K562 (cell line): ENCODE measurements around the gene XIRP2. TPM values are rescaled to one million over a fixed set of nuclear protein-coding genes. Genes with fewer than 3 reads are reported as not detected.

Experiments used
- ATAC-seq: fragments of 200-7000 bp; cut with Tn5 transposase; 3 replicates; pipeline ENCODE4 v1.9.1; 2020; ENCODE audit warnings: moderate library complexity
- BruUV-seq: library from RNA; stranded (reverse); fragments of 400-500 nt; replicated peaks from 2 replicates; lab custom pipeline; 2021; lab: Mats Ljungman, UMichigan
- CTCF ChIA-PET: fragments of 300-600 bp; formaldehyde crosslinking; extraction: SDS; loops from one replicate; lab custom pipeline; 2021; ENCODE audit warnings: low intra/inter-chr PET ratio; lab: Yijun Ruan, JAX
- POLR2A ChIA-PET: fragments of 300-600, 350-650 bp; sonication (Branson Sonifier 250); formaldehyde crosslinking; extraction: SDS; loops from one replicate; lab custom pipeline; 2021; ENCODE audit warnings: antibody characterized with exemption, inconsistent platforms; lab: Yijun Ruan, JAX
- DNase-seq, 4 experiments: peaks; one replicate each; pipeline versions ENCODE4 v3.0.0 to v3.0.0-alpha.2; 2011 to 2018; ENCODE audit warnings: low spot score in 3 of 4, mixed read lengths in 3 of 4; ENCODE audit errors: extremely low read depth in 1 of 4
- FAIRE-seq: peaks from 2 replicates; lab custom pipeline; 2011; peaks lifted over from hg19 to GRCh38; lab: Jason Lieb, UNC
- H2AFZ ChIP-seq: 2 replicates; pipeline ENCODE4 v1.6.0; 2011; ENCODE audit warnings: low read depth, low read length, control low read depth, inconsistent platforms
- H3K27ac ChIP-seq: fragments of 200-600 bp; 3 replicates; pipeline ENCODE4 v1.8.0; 2011; ENCODE audit warnings: low read depth, mild to moderate bottlenecking, control low read depth, inconsistent platforms, low read length, moderate library complexity, mixed read lengths; ENCODE audit errors: extremely low read depth
- H3K27me3 ChIP-seq, 2 experiments: fragments of 300-600 bp in 1 of 2; 2 replicates in 1 of 2; 3 replicates in 1 of 2; pipeline versions ENCODE4 v1.6.0 to v1.8.0; 2011; ENCODE audit warnings: inconsistent platforms in 2 of 2, low read length in 2 of 2, mild to moderate bottlenecking in 1 of 2, mixed read lengths in 1 of 2, moderate library complexity in 1 of 2; ENCODE audit not compliant: control insufficient read depth in 2 of 2, insufficient read depth in 2 of 2
- H3K36me3 ChIP-seq: fragments of 300-600 bp; 3 replicates; pipeline ENCODE4 v1.8.0; 2011; ENCODE audit warnings: mild to moderate bottlenecking, low read length, inconsistent platforms; ENCODE audit not compliant: control insufficient read depth, insufficient read depth
- H3K4me1 ChIP-seq, 2 experiments: fragments of 200-600 bp in 1 of 2; replicated peaks in 1 of 2; 2 replicates in 1 of 2; 3 replicates in 1 of 2; pipeline versions ENCODE4 v1.5.1 to v1.8.0; 2011; ENCODE audit warnings: inconsistent platforms in 2 of 2, low read length in 2 of 2, mild to moderate bottlenecking in 1 of 2, mixed read lengths in 1 of 2, moderate library complexity in 1 of 2; ENCODE audit not compliant: control insufficient read depth in 2 of 2, insufficient read depth in 2 of 2
- H3K4me2 ChIP-seq: 2 replicates; pipeline ENCODE4 v1.6.1; 2011; ENCODE audit warnings: low read length, control low read depth, inconsistent platforms, mixed read lengths; ENCODE audit not compliant: insufficient read depth
- H3K4me3 ChIP-seq: fragments of 200-600 bp; sonication (generic), shearing (Covaris generic); 2 replicates; pipeline ENCODE4 v1.5.1; 2016; ENCODE audit warnings: control low read depth, inconsistent platforms
- H3K79me2 ChIP-seq: fragments of 200-600 bp; 3 replicates; pipeline ENCODE4 v1.8.0; 2011; ENCODE audit warnings: low read length, inconsistent platforms; ENCODE audit not compliant: control insufficient read depth, insufficient read depth
- H3K9ac ChIP-seq, 2 experiments: 2 replicates each; pipeline versions ENCODE4 v1.6.0 to v1.6.1; 2011; ENCODE audit warnings: low read depth in 2 of 2, low read length in 2 of 2, control low read depth in 1 of 2, inconsistent platforms in 1 of 2, mild to moderate bottlenecking in 1 of 2, mixed read lengths in 1 of 2; ENCODE audit not compliant: insufficient read depth in 1 of 2
- H3K9me1 ChIP-seq: one replicate; pipeline ENCODE4 v1.6.0; 2011; ENCODE audit warnings: inconsistent platforms, mild to moderate bottlenecking, low read length, moderate library complexity; ENCODE audit not compliant: control insufficient read depth, insufficient read depth
- H3K9me3 ChIP-seq: replicated peaks from 2 replicates; pipeline ENCODE4 v1.5.1; 2011; ENCODE audit warnings: low read depth, low read length, inconsistent platforms; ENCODE audit not compliant: control insufficient read depth, insufficient read depth
- H4K20me1 ChIP-seq: replicated peaks from 2 replicates; pipeline ENCODE4 v1.6.1; 2011; ENCODE audit warnings: low read length, inconsistent platforms, mixed read lengths; ENCODE audit not compliant: control insufficient read depth, insufficient read depth
- CHAMP1 ChIP-seq: fragments of 450-650 bp; IDR thresholded peaks from 2 replicates; pipeline ENCODE4 v1.6.1; 2016; ENCODE audit warnings: mild to moderate bottlenecking
- EP300 ChIP-seq: IDR thresholded peaks from 2 replicates; pipeline ENCODE4 v1.6.1; 2012; ENCODE audit warnings: low read length, improper control_type of control experiment
- ZKSCAN8 ChIP-seq: fragments of 200-800 bp; sonication (Bioruptor generic); IDR thresholded peaks from 2 replicates; pipeline ENCODE4 v1.6.1; 2016; ENCODE audit warnings: missing genetic modification characterization, missing compliant biosample characterization
- WGBS: fragments of 100-300 bp; shearing (Covaris generic); methylation state at CpG from one replicate; pipeline ENCODE4 v1.1.6; 2016; ENCODE audit warnings: low coverage, mixed read lengths; ENCODE audit not compliant: insufficient coverage; ENCODE audit errors: missing lambda C conversion rate; 5-methylcytosine and 5-hydroxymethylcytosine counted together
- in situ Hi-C: fragments of 300-500 bp; cut with MboI; formaldehyde crosslinking; loops from 4 replicates; pipeline ENCODE4 v1.15.0; 2018; ENCODE audit warnings: inconsistent platforms, mixed read lengths
- intact Hi-C: fragments of 100-400 bp; cut with micrococcal nuclease; formaldehyde crosslinking; loops from 2 replicates; pipeline ENCODE4 v1.14.2; 2022
- polyA plus RNA-seq, 8 experiments: library from polyadenylated mRNA; depleted of rRNA in 4 of 8; stranded (reverse) in 5 of 8; unstranded in 3 of 8; fragments of >200 nt; fragmentation: Nextera tagmentation in 2 of 8; fragmentation: Illumina TruSeq in 1 of 8; extraction: Ambion mirVana in 2 of 8; extraction: Trizol in 1 of 8; gene quantifications; 2 replicates each; pipeline versions ENCODE4 v1.2.1 to v1.2.3, GENCODE V29; 2011 to 2014; ENCODE audit warnings: inconsistent platforms in 1 of 8, missing spikeins in 1 of 8
- total RNA-seq, 7 experiments: library from RNA; depleted of rRNA in 6 of 7; stranded (reverse); fragments of >200 nt in 6 of 7; fragmentation: Illumina TruSeq in 2 of 7; extraction: Trizol in 2 of 7; gene quantifications; 2 replicates each; pipeline versions ENCODE4 v1.2.1 to v1.2.3, GENCODE V29; 2011 to 2021; ENCODE audit warnings: low replicate concordance in 1 of 7

XIRP2 gene
- total and polyA plus RNA-seq, 9 of the 15 experiments (the other 6 are each of a cell fraction or from before 2014, with no cell fraction given), result 0.04 to 0.10 (median 0.04) TPM; not detected in 2

- ATAC-seq (no peak), FAIRE-seq (no peak), DNase-seq (no peak)
- CTCF ChIA-PET, result no interaction called here
- no peak overlapping the region for H3K27ac ChIP-seq
- no peak overlapping the region for H3K9ac ChIP-seq
- no peak overlapping the region for H3K4me2 ChIP-seq
- no peaks in the 10 kb centered on the region for H4K20me1 ChIP-seq
- H3K9me3 ChIP-seq, result 0 out of 2 replicates have a peak, but pooled peaks cover 3% of the 10 kb centered on the region
- H3K79me2 ChIP-seq, result no peaks in the 10 kb centered on the region
- WGBS, result under 1% methylated on average over 5 of the region's 5 CpGs
- no peaks in the 10 kb centered on the region for H3K9me1 ChIP-seq
- POLR2A ChIA-PET, result no interaction called here
- no peak overlapping the region for H3K4me3 ChIP-seq
- no peaks in the 10 kb centered on the region for H3K36me3 ChIP-seq
- no peak overlapping the region for H2AFZ ChIP-seq
- H3K4me1 ChIP-seq, result no peaks in the 10 kb centered on the region
- no peak for TF ChIP-seq ZKSCAN8 (CRISPR knock-in tag)
- no peak for TF ChIP-seq EP300
- no peak for TF ChIP-seq CHAMP1
- intact Hi-C loops, result no loop called here
- in situ Hi-C loops, result no loop called here
- H3K27me3 ChIP-seq, result no peaks in the 10 kb centered on the region
- BruUV-seq, result no TSS peak
Measured at GRCh38 chr2:167144179-167144898, 256.1 kb downstream of the XIRP2 start.
